Activated T-cell treated with anti-CD3 and anti-CD28 coated beads for 1 hour (primary cell): ENCODE results near the gene B4GALT5.

Experiments
- DNase-seq: peaks from one replicate; pipeline ENCODE4 v3.0.0-alpha.2; 2020; ENCODE audit warnings: low read depth

Gene B4GALT5

GRCh38 chr20:49700411-49701185 lies 13.1 kb downstream of the B4GALT5 start:
- DNase-seq: no peak

GRCh38 chr20:49699200-49699992 lies 14.3 kb downstream of the B4GALT5 start:
- no peak for DNase-seq

GRCh38 chr20:49698477-49698876 lies 15.2 kb downstream of the B4GALT5 start:
- DNase-seq: no peak

- no peak for DNase-seq
These were observed 16.6 kb downstream of the B4GALT5 start for GRCh38 chr20:49697071-49697470.

- no peak for DNase-seq
These were observed 17.1 kb downstream of the B4GALT5 start for GRCh38 chr20:49696594-49696993.

GRCh38 chr20:49695830-49696229 lies 17.8 kb downstream of the B4GALT5 start:
- DNase-seq: no peak

- DNase-seq: no peak
These were observed 19.1 kb downstream of the B4GALT5 start for GRCh38 chr20:49694450-49695071.

- no peak for DNase-seq
These were observed 20.1 kb downstream of the B4GALT5 start for GRCh38 chr20:49693435-49694171.

GRCh38 chr20:49692941-49693340 lies 20.7 kb downstream of the B4GALT5 start:
- no peak for DNase-seq

- no peak for DNase-seq
These were observed 21.7 kb downstream of the B4GALT5 start for GRCh38 chr20:49691818-49692568.

- DNase-seq: no peak
These were observed 22.6 kb downstream of the B4GALT5 start for GRCh38 chr20:49690899-49691620.

- DNase-seq: no peak
These were observed 25.8 kb downstream of the B4GALT5 start for GRCh38 chr20:49687595-49688567.

- DNase-seq: no peak
These were observed 27.9 kb downstream of the B4GALT5 start for GRCh38 chr20:49685809-49686208.

- no peak for DNase-seq
These were observed 28.5 kb downstream of the B4GALT5 start for GRCh38 chr20:49685161-49685601.

GRCh38 chr20:49684335-49684997 lies 29.2 kb downstream of the B4GALT5 start:
- DNase-seq: no peak

- DNase-seq: no peak
These were observed 30.9 kb downstream of the B4GALT5 start for GRCh38 chr20:49682798-49683197.

GRCh38 chr20:49682278-49682677 lies 31.4 kb downstream of the B4GALT5 start:
- DNase-seq: no peak

GRCh38 chr20:49681850-49682216 lies 31.8 kb downstream of the B4GALT5 start:
- no peak for DNase-seq

- DNase-seq: no peak
These were observed 33.2 kb downstream of the B4GALT5 start for GRCh38 chr20:49680484-49680883.
